GM18499 (cell line): Measurements from ENCODE around the gene ITPA.

Experiments
- ATAC-seq: cut with Tn5 transposase; IDR thresholded peaks from one replicate; pipeline ENCODE4 v1.9.1; 2021; ENCODE audit warnings: moderate number of reproducible peaks; ENCODE audit not compliant: insufficient read depth, unreplicated experiment

The ITPA gene

GRCh38 chr20:3240776-3241363 lies 31.6 kb downstream of the ITPA start:
- no peak for ATAC-seq

DNA sequence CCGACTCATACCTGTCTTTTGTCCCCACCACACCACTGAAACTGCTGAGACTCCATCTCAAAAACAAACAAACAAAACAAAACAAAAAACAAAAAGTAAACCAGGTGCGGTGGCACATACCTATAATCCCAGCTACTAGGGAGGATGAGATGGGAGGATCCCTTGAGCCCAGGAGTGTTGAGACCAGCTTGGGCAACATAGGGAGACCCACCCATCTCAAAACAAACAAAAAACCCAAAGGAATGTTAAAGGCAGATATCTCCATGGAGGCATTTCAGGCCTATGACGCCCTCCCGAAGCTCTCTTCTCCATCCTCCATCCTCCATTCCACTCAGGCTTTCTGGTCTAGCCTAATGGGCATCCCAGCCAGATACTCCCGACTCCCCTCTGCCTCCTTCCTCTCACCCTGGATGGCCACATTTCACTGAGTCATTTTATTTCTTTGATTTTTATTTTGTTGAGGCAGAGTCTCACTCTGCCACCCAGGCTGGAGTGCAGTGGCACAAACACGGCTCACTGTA lies 32.9 kb downstream of the ITPA start:
- no peak for ATAC-seq

GRCh38 chr20:3243718-3244358 lies 34.5 kb downstream of the ITPA start:
- no peak for ATAC-seq

DNA sequence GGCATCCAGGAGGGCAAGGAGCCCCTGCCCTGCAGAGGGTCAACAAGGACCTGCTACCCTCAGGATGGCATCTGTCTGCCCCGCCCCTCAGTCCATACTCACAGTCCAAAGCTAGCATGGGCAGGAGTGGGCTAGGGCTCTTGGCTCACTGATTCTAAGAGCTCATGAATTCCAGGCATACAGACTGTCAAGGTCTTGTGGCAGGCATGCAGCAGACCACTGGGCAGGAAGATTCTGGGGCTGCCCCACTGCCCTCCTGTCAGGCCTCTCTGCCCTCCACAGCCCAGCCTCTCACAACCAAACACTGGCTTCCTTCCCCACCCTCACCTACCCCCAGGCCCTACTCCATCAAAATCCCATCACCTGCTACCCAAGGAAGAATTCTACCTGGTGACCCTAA lies 35.3 kb downstream of the ITPA start:
- no peak for ATAC-seq

- ATAC-seq = no peak
Observed at GRCh38 chr20:3245156-3245555, 35.9 kb downstream of the ITPA start.

DNA sequence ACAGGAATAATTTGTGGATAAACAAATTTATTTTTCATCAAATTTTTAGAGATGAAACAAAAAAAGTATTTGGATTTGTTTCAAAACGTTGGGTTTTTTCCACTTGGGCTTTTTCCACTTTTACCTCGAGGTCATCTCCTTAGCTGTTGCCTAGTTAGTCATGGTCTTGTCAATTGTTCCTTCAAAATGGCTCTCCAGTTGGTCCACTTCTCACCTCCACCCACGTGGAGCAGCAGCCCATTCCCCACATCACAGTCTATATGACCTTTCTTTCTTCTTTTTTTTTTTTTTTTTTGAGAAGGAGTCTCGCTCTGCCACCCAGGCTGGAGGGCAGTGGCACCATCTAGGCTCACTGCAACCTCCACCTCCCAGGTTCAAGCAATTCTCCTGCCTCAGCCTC lies 36.4 kb downstream of the ITPA start:
- ATAC-seq = no peak

GRCh38 chr20:3246682-3247081 lies 37.4 kb downstream of the ITPA start:
- ATAC-seq = no peak

DNA sequence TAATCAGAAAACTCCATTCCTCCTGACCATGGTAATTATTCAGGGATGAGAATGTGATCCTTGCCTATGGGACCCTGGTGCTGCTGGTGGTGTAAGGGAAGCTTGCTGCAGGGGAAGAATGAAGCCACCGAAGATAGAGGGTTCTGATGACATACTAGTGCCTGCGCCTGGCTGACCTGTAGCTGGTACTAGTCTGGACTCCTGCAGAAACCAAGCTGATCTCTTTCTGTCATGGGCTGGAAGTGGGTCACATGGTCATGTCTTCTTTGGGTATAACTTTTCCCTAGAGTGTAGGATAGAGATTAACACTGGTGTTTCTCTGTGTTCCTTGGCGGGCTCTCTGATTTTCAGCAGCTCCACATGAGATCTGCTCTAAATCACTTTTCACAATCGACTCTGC lies 38.3 kb downstream of the ITPA start:
- ATAC-seq = no peak

DNA sequence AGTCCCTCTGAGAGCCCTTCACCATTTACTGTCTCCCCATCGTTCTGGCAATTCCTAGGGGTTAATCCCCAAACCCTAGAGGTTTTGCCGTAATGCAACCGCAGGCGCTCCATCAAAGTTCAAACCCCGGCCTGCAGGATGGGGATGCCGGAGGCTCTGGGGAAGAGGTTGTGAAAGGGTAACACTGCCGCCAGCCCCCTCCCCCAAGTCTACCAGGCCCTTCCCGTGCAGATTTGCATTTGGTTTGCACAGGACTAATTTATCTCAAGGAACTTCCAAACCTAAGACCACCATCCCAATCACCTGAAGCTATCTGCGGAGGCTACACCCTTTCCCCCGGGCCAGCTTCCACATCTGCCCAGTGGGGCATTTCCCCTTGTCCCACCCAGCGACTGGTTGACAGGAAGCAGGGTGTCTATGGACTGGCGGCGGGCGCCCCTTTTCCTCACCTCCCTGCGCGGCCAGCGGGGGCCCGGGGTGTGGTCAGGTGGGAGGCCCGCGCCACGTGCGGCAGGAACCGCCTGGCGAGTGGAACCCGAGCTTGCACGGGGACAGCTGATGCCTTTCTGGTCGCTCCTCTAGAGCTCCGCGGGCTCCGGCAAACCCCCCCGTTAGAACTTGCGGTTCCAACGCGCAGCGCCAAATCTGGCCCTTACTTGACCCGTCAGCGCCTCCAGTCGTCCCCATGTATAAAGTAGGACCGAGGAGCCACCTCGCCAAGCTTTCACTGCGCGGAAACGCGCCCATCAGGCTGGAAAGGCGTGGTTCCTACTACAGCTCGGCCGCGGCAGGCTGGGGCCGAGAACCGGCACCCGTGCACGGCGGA lies 39.1 kb downstream of the ITPA start:
- no peak for ATAC-seq

- no peak for ATAC-seq
Observed at GRCh38 chr20:3248993-3249347, 39.7 kb downstream of the ITPA start.

DNA sequence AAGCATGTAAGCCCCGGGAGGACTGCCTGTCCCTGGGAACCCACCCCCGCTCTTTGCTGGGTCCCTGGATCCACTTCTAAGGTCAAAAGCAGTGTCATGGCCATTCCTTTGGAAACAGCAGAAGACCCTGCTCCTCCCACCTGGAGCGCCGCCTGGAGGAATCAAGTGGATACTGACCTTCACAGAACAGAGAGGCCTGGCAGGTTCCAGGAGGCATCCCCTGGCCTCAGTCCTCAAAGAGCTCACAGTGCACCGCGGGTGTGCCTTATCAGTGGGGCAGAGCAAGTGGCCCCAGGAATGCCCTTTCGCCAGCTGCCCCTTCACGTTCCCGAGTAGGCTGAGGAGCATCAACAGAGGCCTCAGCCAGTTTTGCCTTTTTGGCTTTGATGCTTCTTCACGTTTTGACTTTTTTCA lies 40.8 kb downstream of the ITPA start:
- ATAC-seq = no peak

DNA sequence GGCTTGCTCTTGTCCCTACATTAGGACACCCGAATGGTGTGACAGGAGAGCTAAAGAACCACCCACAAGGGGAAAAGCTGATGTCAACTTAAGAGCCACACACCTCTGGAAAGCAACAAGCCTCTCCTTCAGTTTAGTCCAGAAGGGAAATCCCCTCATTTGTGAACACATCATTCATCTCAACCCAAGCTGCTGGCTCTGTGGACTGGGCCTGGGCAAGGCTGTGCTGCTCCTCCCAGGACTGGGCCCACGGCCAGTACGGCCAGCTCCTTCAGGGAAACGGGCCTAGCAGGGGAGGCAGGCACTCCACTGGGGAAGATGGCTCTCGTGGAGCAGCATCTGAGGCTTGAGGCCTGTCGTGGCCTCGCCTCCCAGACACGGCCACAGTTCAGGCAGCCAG lies 42.5 kb downstream of the ITPA start:
- ATAC-seq = no peak

DNA sequence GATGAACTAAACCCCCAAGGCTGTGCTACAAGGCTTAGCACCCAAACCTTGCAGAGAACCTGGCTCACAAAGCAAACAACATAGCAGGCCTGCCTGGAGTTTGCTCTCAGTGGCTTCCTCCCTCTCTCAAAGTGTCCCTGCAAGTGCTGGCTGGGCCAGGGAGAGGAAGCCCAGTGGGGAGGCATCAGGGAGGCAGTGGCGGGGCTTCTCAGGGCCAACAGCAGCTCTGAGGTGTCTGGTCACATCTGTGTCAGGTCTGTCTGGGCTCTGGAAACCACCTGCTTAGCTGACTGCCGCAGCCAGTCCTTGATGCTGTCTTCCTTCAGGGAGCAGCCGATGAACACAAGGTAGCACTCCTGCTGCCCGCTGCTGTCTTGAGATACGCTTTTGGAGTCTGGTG lies 46.4 kb downstream of the ITPA start:
- ATAC-seq = no peak

- ATAC-seq = no peak
Observed at GRCh38 chr20:3258429-3258828, 49.1 kb downstream of the ITPA start.

- no peak for ATAC-seq
Observed at GRCh38 chr20:3262566-3262965, 53.3 kb downstream of the ITPA start.

GRCh38 chr20:3270051-3270450 lies 60.8 kb downstream of the ITPA start:
- ATAC-seq = no peak

- no peak for ATAC-seq
Observed at GRCh38 chr20:3273371-3273770, 64.1 kb downstream of the ITPA start.
